ENCODE data around the gene POLR3F. TPM values are rescaled to one million over a fixed set of nuclear protein-coding genes. Genes with fewer than 3 reads are reported as not detected.

POLR3F gene
- total RNA-seq, 1 donor from 2014 or later, result 14.0 TPM

GRCh38 chr20:18506744-18507143, 39.6 kb downstream of the POLR3F start:
- intact Hi-C loops (cut with DNase I), result loop anchor here (1.0 to 10.0 kb wide), 7 partner anchors 9 to 988 kb away; partner anchors contain the start of genes DZANK1, POLR3F, RBBP9 and SMIM26

GRCh38 chr20:18507218-18508191, 40.3 kb downstream of the POLR3F start, which contains the start of gene SEC23B:
SEC23B (plus strand) TSS chr20:18507940; CDS start chr20:18510836, 2,896 bp downstream.
- no peaks in the 10 kb centered on the region for H3K9me3 ChIP-seq
- peaks cover 4 to 11% of the 10 kb centered on the region in 2 donors for H3K4me1 ChIP-seq
- H3K36me3 ChIP-seq, result peaks cover 0 to 14% of the 10 kb centered on the region in 2 donors
- peak within 1 kb of the TSS; percentile 64 to 78 for H3K4me3 ChIP-seq
- peak within 1 kb of the TSS; percentile 88 to 94 for H3K27ac ChIP-seq
- DNase-seq (ENCODE audit: low spot score in 2 of 2), result peak; percentile 94 to 99
- no peak for TF ChIP-seq CTCF (IDR thresholded peaks at IDR 0.05)
- no peaks in the 10 kb centered on the region for H3K27me3 ChIP-seq
- intact Hi-C loops (cut with DNase I), result loop anchor here (1.0 to 10.0 kb wide), 7 partner anchors 10 to 987 kb away; partner anchors contain the start of genes DZANK1, POLR3F, RBBP9 and SMIM26

More at GRCh38 chr20:18506744-18507143, 39.6 kb downstream of the POLR3F start:
- no peak for TF ChIP-seq CTCF (IDR thresholded peaks at IDR 0.05)
- H3K4me1 ChIP-seq, result peaks cover 4 to 11% of the 10 kb centered on the region in 2 donors
- H3K9me3 ChIP-seq, result no peaks in the 10 kb centered on the region
- H3K27me3 ChIP-seq, result no peaks in the 10 kb centered on the region
- no peak for DNase-seq (ENCODE audit: low spot score in 2 of 2)
- peak overlapping the region; percentile 64 to 78 for H3K4me3 ChIP-seq
- peak overlapping the region; percentile 88 to 94 for H3K27ac ChIP-seq
- peaks cover 0 to 7% of the 10 kb centered on the region in 2 donors for H3K36me3 ChIP-seq

- Histone ChIP-seq H3K36me3 (peaks cover 1 to 46% of the 10 kb centered on the region in 2 donors), H3K4me1 (peaks cover 4 to 11% of the 10 kb centered on the region in 2 donors), H3K27me3 (no peaks in the 10 kb centered on the region), H3K27ac (no peak overlapping the region), H3K4me3 (no peak overlapping the region), H3K9me3 (no peaks in the 10 kb centered on the region)
- intact Hi-C loops (cut with DNase I), result no loop called here
- TF ChIP-seq CTCF (IDR thresholded peaks at IDR 0.05), result no peak
- DNase-seq (ENCODE audit: low spot score in 2 of 2), result no peak
These were observed 44.4 kb downstream of the POLR3F start for GRCh38 chr20:18511571-18511970.

GRCh38 chr20:18513208-18513607, 46.0 kb downstream of the POLR3F start:
- H3K27me3 ChIP-seq, result no peaks in the 10 kb centered on the region
- TF ChIP-seq CTCF (IDR thresholded peaks at IDR 0.05), result no peak
- H3K4me3 ChIP-seq, result no peak overlapping the region
- H3K27ac ChIP-seq, result no peak overlapping the region
- intact Hi-C loops (cut with DNase I), result no loop called here
- H3K36me3 ChIP-seq, result peaks cover 4 to 54% of the 10 kb centered on the region in 2 donors
- H3K9me3 ChIP-seq, result no peaks in the 10 kb centered on the region
- DNase-seq (ENCODE audit: low spot score in 2 of 2), result no peak
- peaks cover 4 to 7% of the 10 kb centered on the region in 2 donors for H3K4me1 ChIP-seq

GRCh38 chr20:18514127-18514526, 46.9 kb downstream of the POLR3F start:
- no peak for DNase-seq (ENCODE audit: low spot score in 2 of 2)
- Histone ChIP-seq H3K9me3 (no peaks in the 10 kb centered on the region), H3K4me1 (no peaks in the 10 kb centered on the region), H3K27ac (no peak overlapping the region), H3K4me3 (no peak overlapping the region), H3K27me3 (no peaks in the 10 kb centered on the region), H3K36me3 (peaks cover 4 to 54% of the 10 kb centered on the region in 2 donors)
- intact Hi-C loops (cut with DNase I), result no loop called here
- no peak for TF ChIP-seq CTCF (IDR thresholded peaks at IDR 0.05)

All from ascending aorta (tissue), 2 donors.